Naive B cell (primary cell): ENCODE results near the gene POC1A. TPM values are rescaled to one million over a fixed set of nuclear protein-coding genes. Genes with fewer than 3 reads are reported as not detected.
"Not testable (repeated sequence)": the region's sequence is repeated elsewhere in the genome, so short reads cannot be mapped to it uniquely, and the experiment has no call there.

Source experiments
- ATAC-seq, 2 donors: fragments of 150-1000 bp; cut with Tn5 transposase; 2 replicates each; pipeline ENCODE4 v1.10.0; 2021; ENCODE audit warnings: low read depth in 2 of 2, mild to moderate bottlenecking in 2 of 2, moderate library complexity in 2 of 2
- DNase-seq: peaks from one replicate; pipeline ENCODE4 v3.0.0; 2022
- H3K27ac Mint-ChIP-seq, 6 donors: one replicate each; pipeline ENCODE4 v1.8.0; 2020 to 2022; ENCODE audit warnings: mild to moderate bottlenecking in 6 of 6, mixed read lengths in 6 of 6, moderate library complexity in 5 of 6, inconsistent platforms in 2 of 6
- H3K27me3 Mint-ChIP-seq, 3 donors: one replicate each; pipeline ENCODE4 v1.8.0; 2021 to 2022; ENCODE audit warnings: mixed read lengths in 3 of 3, mild to moderate bottlenecking in 1 of 3
- H3K36me3 Mint-ChIP-seq, 2 donors: one replicate each; pipeline ENCODE4 v1.8.0; 2020 to 2022; ENCODE audit warnings: mixed read lengths in 2 of 2, inconsistent platforms in 1 of 2, mild to moderate bottlenecking in 1 of 2
- H3K4me1 Mint-ChIP-seq, 3 donors: one replicate each; pipeline ENCODE4 v1.8.0; 2020 to 2022; ENCODE audit warnings: mixed read lengths in 3 of 3, inconsistent platforms in 1 of 3, mild to moderate bottlenecking in 1 of 3, moderate library complexity in 1 of 3
- H3K4me3 Mint-ChIP-seq, 8 donors: one replicate each; pipeline ENCODE4 v1.8.0; 2020 to 2022; ENCODE audit warnings: mild to moderate bottlenecking in 8 of 8, mixed read lengths in 8 of 8, moderate library complexity in 8 of 8, inconsistent platforms in 2 of 8
- H3K9me3 Mint-ChIP-seq, 7 donors: one replicate each; pipeline ENCODE4 v1.8.0; 2020 to 2022; ENCODE audit warnings: mixed read lengths in 7 of 7, mild to moderate bottlenecking in 5 of 7, inconsistent platforms in 2 of 7, moderate library complexity in 1 of 7
- polyA plus RNA-seq, 6 donors: library from polyadenylated mRNA; unstranded; fragments of 300-500 nt; fragmentation: Illumina TruSeq; gene quantifications; one replicate each; pipeline ENCODE4 v1.2.3, GENCODE V29; 2021; ENCODE audit warnings: low read depth in 6 of 6

Gene POC1A
- polyA plus RNA-seq, 6 donors from 2014 or later = 1.2 to 4.9 (median 1.6) TPM

- Mint-ChIP-seq H3K27ac (peak overlapping the region in 1 of 6 donors; percentile 50), H3K27me3 (peaks cover 0 to under 1% (median 0%) of the 10 kb centered on the region in 3 donors)
Measured at GRCh38 chr3:52034212-52034611, 120.0 kb downstream of the POC1A start.

GRCh38 chr3:52033748-52034147 is 120.5 kb downstream of the POC1A start:
- not testable (repeated sequence) for ATAC-seq, H3K27me3 Mint-ChIP-seq, H3K4me1 Mint-ChIP-seq, H3K27ac Mint-ChIP-seq, H3K4me3 Mint-ChIP-seq, H3K9me3 Mint-ChIP-seq, H3K36me3 Mint-ChIP-seq, DNase-seq

More at GRCh38 chr3:52034212-52034611, 120.0 kb downstream of the POC1A start:
- H3K4me1 Mint-ChIP-seq = no peaks in the 10 kb centered on the region
- no peak overlapping the region for H3K4me3 Mint-ChIP-seq
- H3K9me3 Mint-ChIP-seq = no peaks in the 10 kb centered on the region
- H3K36me3 Mint-ChIP-seq = no peaks in the 10 kb centered on the region
- DNase-seq (no peak), ATAC-seq (no peak)

- H3K9me3 Mint-ChIP-seq = no peaks in the 10 kb centered on the region
- no peak for DNase-seq
Measured at GRCh38 chr3:52032702-52033408, 121.4 kb downstream of the POC1A start.

GRCh38 chr3:52031896-52032295 is 122.3 kb downstream of the POC1A start:
- Mint-ChIP-seq H3K36me3 (no peaks in the 10 kb centered on the region), H3K27ac (peak overlapping the region in 1 of 6 donors; percentile 84), H3K9me3 (no peaks in the 10 kb centered on the region), H3K4me1 (no peaks in the 10 kb centered on the region), H3K27me3 (peaks cover 0 to 6% (median 0%) of the 10 kb centered on the region in 3 donors), H3K4me3 (no peak overlapping the region)
- DNase-seq (no peak), ATAC-seq (no peak)

More at GRCh38 chr3:52032702-52033408, 121.4 kb downstream of the POC1A start:
- no peak for ATAC-seq
- Mint-ChIP-seq H3K4me1 (no peaks in the 10 kb centered on the region), H3K27me3 (peaks cover 0 to 4% (median 0%) of the 10 kb centered on the region in 3 donors), H3K36me3 (no peaks in the 10 kb centered on the region), H3K27ac (no peak overlapping the region), H3K4me3 (no peak overlapping the region)

- Mint-ChIP-seq H3K9me3 (no peaks in the 10 kb centered on the region), H3K27ac (no peak overlapping the region)
Measured at GRCh38 chr3:52030714-52031310, 123.4 kb downstream of the POC1A start.

GRCh38 chr3:52029535-52029934 is 124.7 kb downstream of the POC1A start:
- DNase-seq (no peak), ATAC-seq (no peak)
- no peak overlapping the region for H3K27ac Mint-ChIP-seq
- peaks cover 0 to 4% (median under 1%) of the 10 kb centered on the region in 3 donors for H3K4me1 Mint-ChIP-seq
- H3K27me3 Mint-ChIP-seq = peaks cover 0 to 6% (median 0%) of the 10 kb centered on the region in 3 donors
- no peaks in the 10 kb centered on the region for H3K9me3 Mint-ChIP-seq
- no peaks in the 10 kb centered on the region for H3K36me3 Mint-ChIP-seq
- H3K4me3 Mint-ChIP-seq = no peak overlapping the region

More at GRCh38 chr3:52030714-52031310, 123.4 kb downstream of the POC1A start:
- no peak overlapping the region for H3K4me3 Mint-ChIP-seq
- peaks cover 0 to 6% (median 0%) of the 10 kb centered on the region in 3 donors for H3K27me3 Mint-ChIP-seq
- no peaks in the 10 kb centered on the region for H3K36me3 Mint-ChIP-seq
- DNase-seq (no peak), ATAC-seq (no peak)
- H3K4me1 Mint-ChIP-seq = no peaks in the 10 kb centered on the region

GRCh38 chr3:52029053-52029452 is 125.2 kb downstream of the POC1A start:
- Mint-ChIP-seq H3K4me3 (no peak overlapping the region), H3K9me3 (no peaks in the 10 kb centered on the region), H3K27me3 (peaks cover 0 to 6% (median 0%) of the 10 kb centered on the region in 3 donors), H3K27ac (no peak overlapping the region), H3K36me3 (no peaks in the 10 kb centered on the region), H3K4me1 (peaks cover 2 to 9% (median 5%) of the 10 kb centered on the region in 3 donors)
- DNase-seq (no peak), ATAC-seq (no peak)

GRCh38 chr3:52028572-52028971 is 125.7 kb downstream of the POC1A start:
- peaks cover 7 to 14% (median 10%) of the 10 kb centered on the region in 3 donors for H3K4me1 Mint-ChIP-seq
- H3K36me3 Mint-ChIP-seq = no peaks in the 10 kb centered on the region
- H3K27ac Mint-ChIP-seq = no peak overlapping the region
- H3K9me3 Mint-ChIP-seq = no peaks in the 10 kb centered on the region
- no peak for DNase-seq
- no peak overlapping the region for H3K4me3 Mint-ChIP-seq
- ATAC-seq = no peak
- peaks cover 0 to 6% (median 0%) of the 10 kb centered on the region in 3 donors for H3K27me3 Mint-ChIP-seq

- no peak for DNase-seq
- peaks cover 0 to 6% (median 0%) of the 10 kb centered on the region in 3 donors for H3K27me3 Mint-ChIP-seq
- H3K9me3 Mint-ChIP-seq = no peaks in the 10 kb centered on the region
- no peak for ATAC-seq
- peak overlapping the region in 2 of 6 donors; percentile 74 to 78 for H3K27ac Mint-ChIP-seq
- H3K4me1 Mint-ChIP-seq = peaks cover 14 to 20% (median 14%) of the 10 kb centered on the region in 3 donors
- H3K4me3 Mint-ChIP-seq = peak overlapping the region in 1 of 8 donors; percentile 21
- no peaks in the 10 kb centered on the region for H3K36me3 Mint-ChIP-seq
Measured at GRCh38 chr3:52026041-52026440, 128.2 kb downstream of the POC1A start.

GRCh38 chr3:52025453-52025852 is 128.8 kb downstream of the POC1A start:
- DNase-seq = no peak
- no peaks in the 10 kb centered on the region for H3K9me3 Mint-ChIP-seq
- peak overlapping the region in 1 of 6 donors; percentile 22 for H3K27ac Mint-ChIP-seq
- peaks cover 14 to 20% (median 14%) of the 10 kb centered on the region in 3 donors for H3K4me1 Mint-ChIP-seq
- H3K36me3 Mint-ChIP-seq = no peaks in the 10 kb centered on the region
- ATAC-seq = no peak
- H3K27me3 Mint-ChIP-seq = peaks cover 0 to 6% (median 0%) of the 10 kb centered on the region in 3 donors
- H3K4me3 Mint-ChIP-seq = no peak overlapping the region

Other genes with a start within 250 kb of the POC1A start
- gene RRP9, start 212.5 kb downstream of the POC1A start, polyA plus RNA-seq = 10 to 100 TPM; 16.5 to 29.9 (median 21.4) TPM
- 1 to 10 TPM; 3.5 to 8.4 (median 4.5) TPM for gene PARP3, start 212.1 kb downstream of the POC1A start, polyA plus RNA-seq
- not detected for gene GPR62, start 199.0 kb downstream of the POC1A start, polyA plus RNA-seq
- gene PCBP4, start 187.0 kb downstream of the POC1A start, polyA plus RNA-seq = 1 to 10 TPM; 3.0 to 5.7 (median 5.0) TPM
- gene ABHD14B, start 180.4 kb downstream of the POC1A start, polyA plus RNA-seq = 10 to 100 TPM; 60.4 to 65.8 (median 63.4) TPM
- 10 to 100 TPM; 32.9 to 66.0 (median 40.4) TPM for gene ABHD14A, start 179.4 kb downstream of the POC1A start, polyA plus RNA-seq
- gene ACY1, start 170.9 kb downstream of the POC1A start, polyA plus RNA-seq = 10 to 100 TPM; 15.2 to 23.1 (median 18.4) TPM
- 1,000 to 10,000 TPM in 5 of 6 donors, 100 to 1,000 TPM in 1; 871 to 1,582 (median 1,414) TPM for gene RPL29, start 158.5 kb downstream of the POC1A start, polyA plus RNA-seq
- under 1 TPM in 5 of 6 donors, not detected in 1; 0.11 to 0.82 (median 0.62) TPM for gene DUSP7, start 97.9 kb downstream of the POC1A start, polyA plus RNA-seq
- 10 to 100 TPM; 10.3 to 25.6 (median 18.7) TPM for gene ALAS1, start 43.7 kb upstream of the POC1A start, polyA plus RNA-seq
- 1 to 10 TPM in 5 of 6 donors, not detected in 1; 1.6 to 4.4 (median 3.8) TPM for gene TLR9, start 71.2 kb upstream of the POC1A start, polyA plus RNA-seq
- gene TWF2, start 84.7 kb upstream of the POC1A start, polyA plus RNA-seq = 10 to 100 TPM; 48.5 to 90.8 (median 75.4) TPM
- gene PPM1M, start 91.3 kb upstream of the POC1A start, polyA plus RNA-seq = 10 to 100 TPM; 16.8 to 38.5 (median 21.4) TPM
- 10 to 100 TPM; 24.0 to 71.6 (median 58.9) TPM for gene WDR82, start 124.2 kb upstream of the POC1A start, polyA plus RNA-seq
- gene GLYCTK, start 133.4 kb upstream of the POC1A start, polyA plus RNA-seq = 1 to 10 TPM; 5.5 to 8.9 (median 6.6) TPM
- 1 to 10 TPM in 2 of 6 donors, under 1 TPM in 3, not detected in 1; 0.45 to 1.6 (median 0.65) TPM for gene DNAH1, start 161.9 kb upstream of the POC1A start, polyA plus RNA-seq